Calu3 (cell line): Measurements from ENCODE around the gene MICAL3. TPM values are rescaled to one million over a fixed set of nuclear protein-coding genes. Genes with fewer than 3 reads are reported as not detected.

Experiments used
- BruUV-seq: library from RNA; stranded (reverse); fragments of 400-500 nt; replicated peaks from 2 replicates; lab custom pipeline; 2021; lab: Mats Ljungman, UMichigan
- CTCF ChIA-PET: fragments of 300-600 bp; sonication (Branson Sonifier 250); formaldehyde crosslinking; loops from one replicate; lab custom pipeline; 2022; ENCODE audit warnings: antibody characterized with exemption; lab: Charles Lee
- DNase-seq: peaks from one replicate; pipeline ENCODE4 v3.0.0; 2022
- H3K27ac Mint-ChIP-seq: one replicate; pipeline ENCODE4 v1.8.0; 2022; ENCODE audit warnings: mixed read lengths; ENCODE audit not compliant: unreplicated experiment
- H3K27me3 Mint-ChIP-seq: one replicate; pipeline ENCODE4 v1.8.0; 2022; ENCODE audit warnings: mixed read lengths; ENCODE audit not compliant: unreplicated experiment
- H3K36me3 Mint-ChIP-seq: one replicate; pipeline ENCODE4 v1.8.0; 2022; ENCODE audit warnings: mild to moderate bottlenecking, moderate library complexity, mixed read lengths; ENCODE audit not compliant: insufficient read depth, unreplicated experiment
- H3K4me1 Mint-ChIP-seq: one replicate; pipeline ENCODE4 v1.8.0; 2022; ENCODE audit warnings: mild to moderate bottlenecking, low read depth, mixed read lengths; ENCODE audit not compliant: unreplicated experiment
- H3K4me3 Mint-ChIP-seq: one replicate; pipeline ENCODE4 v1.8.0; 2022; ENCODE audit warnings: mild to moderate bottlenecking, low read depth, moderate library complexity, mixed read lengths; ENCODE audit not compliant: unreplicated experiment
- H3K9me3 Mint-ChIP-seq: one replicate; pipeline ENCODE4 v1.8.0; 2022; ENCODE audit warnings: low read depth, mixed read lengths; ENCODE audit not compliant: unreplicated experiment
- CTCF ChIP-seq: fragments of 200-600 bp; IDR thresholded peaks from one replicate; pipeline ENCODE4 v1.8.0; 2022; ENCODE audit warnings: antibody characterized with exemption; ENCODE audit not compliant: unreplicated experiment
- intact Hi-C: fragments of 100-400 bp; cut with micrococcal nuclease; formaldehyde crosslinking; loops from one replicate; pipeline ENCODE4 v1.10.0; 2022; ENCODE audit not compliant: unreplicated experiment
- total RNA-seq: library from RNA; stranded (reverse); gene quantifications from 2 replicates; pipeline ENCODE4 v1.2.3, GENCODE V29; 2022

Gene MICAL3
- total RNA-seq, 1 experiment from 2014 or later, result 60.6 TPM

GRCh38 chr22:17824457-17824856 is 199.9 kb downstream of the MICAL3 start:
- no TSS peak for BruUV-seq
- Mint-ChIP-seq H3K4me1 (no peaks in the 10 kb centered on the region), H3K4me3 (no peak overlapping the region), H3K27ac (no peak overlapping the region), H3K27me3 (no peaks in the 10 kb centered on the region), H3K36me3 (peaks cover 6% of the 10 kb centered on the region), H3K9me3 (no peaks in the 10 kb centered on the region)
- CTCF ChIA-PET, result no interaction called here
- no peak for DNase-seq
- intact Hi-C loops, result no loop called here
- TF ChIP-seq CTCF, result no peak

GRCh38 chr22:17823964-17824363 is 200.4 kb downstream of the MICAL3 start:
- H3K27me3 Mint-ChIP-seq, result no peaks in the 10 kb centered on the region
- CTCF ChIA-PET, result no interaction called here
- no peaks in the 10 kb centered on the region for H3K4me1 Mint-ChIP-seq
- intact Hi-C loops, result no loop called here
- TF ChIP-seq CTCF, result no peak
- H3K9me3 Mint-ChIP-seq, result no peaks in the 10 kb centered on the region
- BruUV-seq, result no TSS peak
- H3K27ac Mint-ChIP-seq, result no peak overlapping the region
- peaks cover 6% of the 10 kb centered on the region for H3K36me3 Mint-ChIP-seq
- no peak for DNase-seq
- no peak overlapping the region for H3K4me3 Mint-ChIP-seq

GRCh38 chr22:17823226-17823625 is 201.1 kb downstream of the MICAL3 start:
- DNase-seq, result no peak
- no TSS peak for BruUV-seq
- intact Hi-C loops, result no loop called here
- Mint-ChIP-seq H3K9me3 (no peaks in the 10 kb centered on the region), H3K27ac (no peak overlapping the region), H3K4me1 (no peaks in the 10 kb centered on the region), H3K4me3 (no peak overlapping the region), H3K27me3 (no peaks in the 10 kb centered on the region), H3K36me3 (peaks cover 6% of the 10 kb centered on the region)
- no peak for TF ChIP-seq CTCF
- CTCF ChIA-PET, result no interaction called here

GRCh38 chr22:17822087-17822486 is 202.3 kb downstream of the MICAL3 start:
- Mint-ChIP-seq H3K4me3 (no peak overlapping the region), H3K36me3 (no peaks in the 10 kb centered on the region), H3K27ac (no peak overlapping the region), H3K9me3 (no peaks in the 10 kb centered on the region), H3K27me3 (no peaks in the 10 kb centered on the region), H3K4me1 (no peaks in the 10 kb centered on the region)
- DNase-seq, result no peak
- TF ChIP-seq CTCF, result no peak
- BruUV-seq, result no TSS peak
- CTCF ChIA-PET, result interaction anchor here (1.1 kb wide), 1 partner anchor 254 kb away, joined by 5 read pairs; no protein-coding TSS in a partner anchor
- intact Hi-C loops, result no loop called here
